Ectodermal cell (in vitro differentiated cells): ENCODE results near the gene KRT33B.

Source experiments
- H3K27ac ChIP-seq: 2 replicates; pipeline ENCODE4 v1.7.0; 2013; ENCODE audit warnings: mild to moderate bottlenecking, low read depth, low read length; ENCODE audit not compliant: insufficient read depth, poor library complexity, severe bottlenecking
- H3K27me3 ChIP-seq: 2 replicates; pipeline ENCODE4 v1.7.0; 2013; ENCODE audit warnings: mild to moderate bottlenecking, low read length; ENCODE audit not compliant: insufficient read depth, control insufficient read depth, poor library complexity, severe bottlenecking
- H3K36me3 ChIP-seq: one replicate; pipeline ENCODE4 v1.7.0; 2013; ENCODE audit warnings: low read length; ENCODE audit not compliant: control insufficient read depth, insufficient read depth
- H3K4me1 ChIP-seq: one replicate; pipeline ENCODE4 v1.7.0; 2013; ENCODE audit warnings: low read length; ENCODE audit not compliant: control insufficient read depth, insufficient read depth
- H3K4me3 ChIP-seq: 2 replicates; pipeline ENCODE4 v1.7.0; 2013; ENCODE audit warnings: low read depth, low read length, control low read depth; ENCODE audit not compliant: insufficient read depth
- H3K9me3 ChIP-seq: 2 replicates; pipeline ENCODE4 v1.7.0; 2013; ENCODE audit warnings: mild to moderate bottlenecking, low read length, moderate library complexity; ENCODE audit not compliant: control insufficient read depth
- WGBS, 2 experiments: methylation state at CpG; one replicate each; pipeline ENCODE4 v1.1.7; 2013; ENCODE audit warnings: missing lambda C conversion rate in 2 of 2; 5-methylcytosine and 5-hydroxymethylcytosine counted together

KRT33B gene

DNA sequence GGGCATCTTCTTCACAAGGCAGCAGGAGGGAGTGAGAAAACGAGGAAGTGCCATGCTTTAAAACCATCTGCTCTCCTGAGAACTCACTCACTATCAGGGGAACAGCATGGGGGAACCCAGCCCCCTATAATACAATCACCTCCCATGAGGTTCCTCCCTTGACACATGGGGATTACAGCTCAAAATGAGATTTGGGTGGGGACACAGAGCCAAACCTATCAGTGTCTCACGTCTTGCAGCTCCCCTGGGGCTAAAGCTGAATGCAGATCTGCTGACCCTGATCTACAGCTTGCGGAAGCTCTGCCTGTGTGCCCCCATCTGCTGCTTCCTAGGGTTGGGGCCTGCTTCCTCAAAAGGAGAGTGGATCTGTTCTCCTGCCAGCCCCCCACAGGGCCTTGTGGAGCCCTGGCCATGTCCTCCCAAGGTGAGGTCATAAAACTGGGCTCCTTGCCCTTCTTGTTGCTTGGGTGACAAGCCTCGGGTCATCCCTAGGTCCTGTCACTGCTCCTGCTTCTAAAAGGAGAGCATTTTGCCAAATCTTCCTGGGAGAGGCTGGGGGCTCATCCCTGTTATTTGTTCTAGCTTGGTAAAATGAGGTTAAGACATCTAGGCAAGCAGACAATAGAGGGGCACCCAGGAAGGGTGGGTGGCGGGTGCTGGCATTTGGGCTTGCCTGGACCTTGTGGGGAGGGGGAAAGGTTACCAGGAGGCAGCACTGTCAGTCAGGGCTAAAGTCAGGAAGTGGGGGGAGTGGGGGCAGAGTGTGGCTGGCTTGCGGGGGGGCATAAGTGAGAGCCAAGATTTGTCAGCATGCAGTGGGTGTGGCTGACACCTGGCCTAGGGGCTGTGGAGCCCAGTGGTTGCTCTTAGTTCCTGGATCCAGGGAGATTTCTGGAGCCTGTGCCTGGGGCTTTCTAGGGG, 35.0 kb downstream of the KRT33B start:
- no peak overlapping the region for H3K27ac ChIP-seq
- WGBS, 2 experiments, result 74 to 79% methylated on average over 6 of the region's 6 CpGs
- no peak overlapping the region for H3K4me3 ChIP-seq
- no peaks in the 10 kb centered on the region for H3K9me3 ChIP-seq
- H3K27me3 ChIP-seq, result no peaks in the 10 kb centered on the region
- no peaks in the 10 kb centered on the region for H3K4me1 ChIP-seq
- no peaks in the 10 kb centered on the region for H3K36me3 ChIP-seq

DNA sequence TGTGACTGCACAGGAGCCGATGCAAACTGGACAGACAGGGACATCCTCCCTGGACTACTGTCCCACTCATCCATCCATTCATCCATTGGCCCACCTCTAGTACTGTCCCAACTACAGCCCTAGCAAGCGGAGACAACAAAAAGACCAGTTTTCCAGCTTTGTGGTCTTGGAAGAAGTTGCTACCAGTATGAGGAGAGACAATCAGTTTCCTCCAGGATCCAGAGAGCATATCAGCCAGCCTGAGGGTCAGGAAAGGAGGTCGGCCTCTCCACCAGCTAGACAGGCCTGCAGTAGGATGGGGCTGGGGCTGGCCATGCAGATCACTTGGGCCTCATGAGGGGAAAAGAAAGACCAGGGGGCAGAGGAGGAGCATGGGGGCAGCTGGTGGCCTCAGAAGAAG, 35.8 kb downstream of the KRT33B start:
- 93 to 97% methylated on average over 3 of the region's 3 CpGs for WGBS, 2 experiments

DNA sequence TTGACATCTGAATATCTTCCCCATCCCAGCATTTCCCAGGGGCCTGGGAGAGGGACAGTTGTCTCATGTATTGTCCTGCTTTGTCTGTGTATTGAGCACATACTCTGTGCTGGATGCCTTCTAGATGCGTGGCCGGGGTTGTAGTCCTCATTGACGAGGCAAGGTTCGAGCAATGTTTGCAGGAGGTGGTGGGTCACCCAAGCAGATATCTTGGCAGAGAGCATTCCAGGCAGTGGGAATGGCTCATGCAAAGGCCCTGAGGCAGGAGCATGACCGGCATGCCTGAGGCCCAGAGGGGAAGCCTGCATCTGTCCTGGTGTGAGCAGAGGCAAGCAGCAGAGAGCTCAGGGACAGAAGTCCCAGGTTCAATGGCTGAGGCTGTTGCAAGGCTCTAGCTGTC, 36.5 kb downstream of the KRT33B start:
- H3K4me3 ChIP-seq, result no peak overlapping the region
- 95 to 96% methylated on average over 5 of the region's 5 CpGs for WGBS, 2 experiments
- H3K36me3 ChIP-seq, result no peaks in the 10 kb centered on the region
- H3K27me3 ChIP-seq, result no peaks in the 10 kb centered on the region
- no peaks in the 10 kb centered on the region for H3K4me1 ChIP-seq
- H3K27ac ChIP-seq, result no peak overlapping the region
- no peaks in the 10 kb centered on the region for H3K9me3 ChIP-seq

More for the DNA sequence above, 35.8 kb downstream of the KRT33B start:
- H3K4me3 ChIP-seq, result no peak overlapping the region
- no peaks in the 10 kb centered on the region for H3K27me3 ChIP-seq
- no peak overlapping the region for H3K27ac ChIP-seq
- H3K36me3 ChIP-seq, result no peaks in the 10 kb centered on the region
- H3K9me3 ChIP-seq, result no peaks in the 10 kb centered on the region
- H3K4me1 ChIP-seq, result no peaks in the 10 kb centered on the region

DNA sequence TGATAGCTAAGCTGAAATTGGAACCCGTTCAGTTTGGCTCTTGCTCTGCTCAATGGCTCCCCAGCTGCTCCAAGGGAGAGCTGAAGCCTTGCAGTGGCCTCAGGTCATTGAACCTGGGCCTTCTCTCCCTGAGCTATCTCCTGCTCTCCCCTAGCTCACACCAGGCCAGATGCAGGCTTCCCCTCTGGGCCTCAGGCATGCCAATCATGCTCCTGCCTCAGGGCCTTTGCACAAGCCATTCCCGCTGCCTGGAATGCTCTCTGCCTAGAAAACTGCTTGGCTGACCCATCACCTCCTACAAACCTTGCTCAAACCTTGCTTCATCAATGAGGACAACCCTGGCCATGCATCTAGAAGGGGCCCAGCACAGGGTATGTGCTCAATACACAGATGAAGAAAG, 37.4 kb downstream of the KRT33B start:
- H3K9me3 ChIP-seq, result no peaks in the 10 kb centered on the region
- no peaks in the 10 kb centered on the region for H3K4me1 ChIP-seq
- no peaks in the 10 kb centered on the region for H3K36me3 ChIP-seq
- WGBS, 2 experiments, result 90 to 93% methylated on average over 2 of the region's 2 CpGs
- no peak overlapping the region for H3K27ac ChIP-seq
- H3K27me3 ChIP-seq, result no peaks in the 10 kb centered on the region
- H3K4me3 ChIP-seq, result no peak overlapping the region

DNA sequence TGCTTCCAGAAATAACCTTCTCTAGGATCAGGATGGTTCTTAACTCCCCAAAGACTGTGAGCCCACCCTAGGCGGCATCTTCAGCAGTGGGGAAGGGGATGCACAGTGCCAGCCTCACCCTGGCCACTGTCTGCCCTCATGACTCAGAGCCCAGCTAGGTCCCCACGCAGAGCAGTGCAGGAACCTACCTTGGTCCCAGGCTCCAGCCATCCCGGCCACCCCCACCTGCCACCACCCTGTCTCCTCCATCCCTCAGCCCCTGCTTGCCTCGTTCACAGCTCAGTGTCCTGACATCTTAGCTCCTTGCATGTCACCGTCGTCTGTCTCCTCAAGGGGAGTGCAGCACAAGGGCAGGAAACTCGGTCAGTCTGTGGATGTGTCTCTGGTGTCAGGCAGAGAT, 38.0 kb downstream of the KRT33B start:
- H3K27me3 ChIP-seq, result no peaks in the 10 kb centered on the region
- H3K9me3 ChIP-seq, result no peaks in the 10 kb centered on the region
- no peak overlapping the region for H3K27ac ChIP-seq
- no peak overlapping the region for H3K4me3 ChIP-seq
- no peaks in the 10 kb centered on the region for H3K4me1 ChIP-seq
- WGBS, 2 experiments, result 86 to 87% methylated on average over 7 of the region's 7 CpGs
- H3K36me3 ChIP-seq, result no peaks in the 10 kb centered on the region

DNA sequence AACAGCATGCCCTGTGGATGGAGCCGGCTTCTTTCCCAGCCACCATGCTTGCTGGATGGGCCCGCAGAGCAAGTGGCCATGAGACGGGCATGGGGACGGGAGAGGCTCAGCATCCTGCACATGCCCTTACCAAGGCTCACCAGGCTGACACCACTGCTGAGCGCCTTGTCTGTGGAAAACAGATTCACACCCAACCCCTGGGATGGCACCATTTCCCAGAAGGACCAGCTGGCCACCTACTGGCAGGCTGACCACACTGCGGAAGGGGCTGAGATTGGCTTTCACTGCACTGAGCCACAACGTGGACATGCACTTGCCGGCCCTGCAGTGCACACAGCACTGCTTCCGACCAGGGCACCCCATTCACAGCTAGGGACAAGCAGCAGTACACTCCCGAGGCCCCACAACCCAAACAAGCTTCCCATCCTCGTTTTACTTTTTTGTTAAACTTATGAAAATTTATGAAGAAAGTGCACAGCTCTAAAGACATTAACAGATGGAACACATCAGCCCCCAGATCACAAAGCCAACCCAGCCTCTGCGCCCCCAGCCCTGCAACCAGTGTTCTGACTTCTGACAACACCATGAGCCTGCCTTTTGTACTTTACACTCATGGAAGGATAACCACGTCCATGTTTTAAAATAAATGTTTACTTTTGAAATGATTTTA, 40.2 kb downstream of the KRT33B start:
- H3K27me3 ChIP-seq, result no peaks in the 10 kb centered on the region
- H3K36me3 ChIP-seq, result no peaks in the 10 kb centered on the region
- 66 to 69% methylated on average over 11 to 13 of the region's 13 CpGs for WGBS, 2 experiments
- no peaks in the 10 kb centered on the region for H3K4me1 ChIP-seq
- H3K4me3 ChIP-seq, result no peak overlapping the region
- H3K27ac ChIP-seq, result no peak overlapping the region
- no peaks in the 10 kb centered on the region for H3K9me3 ChIP-seq

DNA sequence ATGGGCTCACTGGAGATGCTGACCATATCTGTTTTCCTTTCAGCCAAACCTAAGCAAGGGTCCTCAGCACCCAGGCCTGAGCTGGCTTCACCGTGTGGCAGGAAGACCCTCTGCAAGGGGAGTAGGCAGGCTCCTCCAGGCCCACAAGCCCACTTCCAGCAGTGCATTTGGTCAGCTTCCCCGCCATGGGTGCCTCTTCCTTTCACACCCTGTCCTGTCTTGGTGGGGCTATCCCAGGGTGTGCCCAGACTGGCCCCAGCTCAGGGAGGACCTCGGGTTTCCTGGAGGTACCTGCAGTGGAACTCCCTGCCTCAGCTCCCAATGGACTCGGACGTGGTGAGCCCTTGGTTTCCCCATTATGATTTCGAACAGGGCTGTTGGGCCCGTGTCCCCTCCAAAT, 41.4 kb downstream of the KRT33B start:
- H3K4me1 ChIP-seq, result no peaks in the 10 kb centered on the region
- H3K4me3 ChIP-seq, result no peak overlapping the region
- 92 to 94% methylated on average over 7 of the region's 7 CpGs for WGBS, 2 experiments
- H3K27ac ChIP-seq, result no peak overlapping the region
- no peaks in the 10 kb centered on the region for H3K9me3 ChIP-seq
- H3K27me3 ChIP-seq, result no peaks in the 10 kb centered on the region
- H3K36me3 ChIP-seq, result no peaks in the 10 kb centered on the region

DNA sequence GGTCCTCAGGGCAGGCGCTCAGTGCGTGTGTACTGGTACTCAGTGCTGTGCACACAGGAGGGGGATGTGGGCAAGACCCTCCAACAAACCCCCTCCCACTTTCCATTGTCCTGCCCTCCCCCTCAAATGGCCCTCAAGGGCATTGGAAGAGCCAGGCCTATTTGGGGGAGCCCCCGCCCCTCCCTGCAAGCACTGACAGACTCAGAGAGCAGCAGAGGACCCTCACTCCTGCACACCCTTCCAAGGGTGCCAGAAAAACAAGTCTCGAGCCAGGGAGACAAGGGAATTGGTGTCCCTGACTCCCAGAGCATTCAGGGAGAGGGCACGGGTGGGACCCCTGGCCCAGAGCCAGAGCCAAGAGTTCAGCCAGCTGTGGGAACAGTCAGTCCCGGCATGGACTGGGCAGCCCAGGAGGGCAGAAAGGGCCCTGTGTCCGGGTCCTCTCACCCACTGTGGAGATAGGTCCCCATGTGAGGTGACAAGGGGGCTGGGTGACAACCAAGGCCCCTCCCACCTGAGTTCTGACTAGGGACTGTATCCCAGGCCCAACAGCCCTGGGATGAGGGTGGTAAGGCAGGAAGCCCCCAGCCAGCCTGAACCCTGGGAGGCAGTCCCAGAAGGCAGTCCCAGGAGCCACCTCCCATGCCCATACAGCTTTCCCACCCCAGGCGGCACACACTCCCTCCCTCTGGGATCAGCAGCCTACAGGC, 42.0 kb downstream of the KRT33B start:
- no peaks in the 10 kb centered on the region for H3K9me3 ChIP-seq
- H3K4me1 ChIP-seq, result no peaks in the 10 kb centered on the region
- H3K4me3 ChIP-seq, result no peak overlapping the region
- H3K27ac ChIP-seq, result no peak overlapping the region
- 93% methylated on average over 8 of the region's 8 CpGs for WGBS, 2 experiments
- no peaks in the 10 kb centered on the region for H3K27me3 ChIP-seq
- no peaks in the 10 kb centered on the region for H3K36me3 ChIP-seq

DNA sequence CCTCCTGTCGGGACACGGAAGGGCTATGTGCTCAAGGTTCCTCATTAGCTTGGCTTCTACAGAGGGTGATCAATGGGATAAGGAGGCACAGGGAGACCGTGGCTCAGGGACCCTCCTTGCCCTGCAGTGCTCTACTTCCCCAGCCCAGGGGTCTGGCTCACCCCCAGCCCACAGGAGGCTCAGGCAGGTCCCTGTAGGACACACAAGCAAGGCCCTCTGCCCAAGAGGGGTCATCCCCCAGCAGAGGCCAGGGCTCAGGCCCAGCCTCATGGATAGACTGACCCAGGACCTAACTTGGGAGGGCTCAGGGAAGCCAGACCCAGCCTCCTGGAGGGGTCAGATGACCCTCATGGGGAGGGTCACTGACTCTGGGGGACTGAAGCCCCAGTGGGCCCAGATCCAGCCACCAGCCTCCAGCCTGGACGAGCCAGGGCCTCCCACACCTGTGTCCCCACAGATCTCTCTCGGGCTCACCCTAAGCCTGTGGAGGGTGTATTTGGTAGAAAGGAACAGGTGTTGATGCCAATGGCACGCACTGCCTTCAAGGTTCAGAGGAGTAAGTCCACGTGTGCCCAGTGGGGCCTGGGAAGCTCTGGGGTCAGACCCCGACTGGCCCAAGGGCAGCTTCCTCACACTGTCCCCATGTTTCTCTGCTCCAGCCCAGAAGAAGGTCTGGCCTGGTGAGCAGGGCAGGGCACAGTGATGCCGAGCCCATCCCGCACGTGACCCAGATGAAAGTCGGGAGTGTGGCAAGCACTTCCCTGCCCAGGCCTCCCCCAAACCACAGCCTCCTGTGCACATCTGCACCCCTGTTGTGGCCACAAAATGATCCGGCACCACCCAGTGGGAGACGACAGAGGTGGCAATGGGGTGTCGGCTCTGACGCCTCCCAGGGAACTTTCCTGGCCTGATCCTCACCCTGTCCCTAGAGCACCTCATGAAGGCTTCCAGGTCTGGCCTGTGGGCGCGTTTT, 43.2 kb downstream of the KRT33B start:
- 90 to 92% methylated on average over 18 of the region's 18 CpGs for WGBS, 2 experiments
- Histone ChIP-seq H3K36me3 (no peaks in the 10 kb centered on the region), H3K27ac (no peak overlapping the region), H3K27me3 (no peaks in the 10 kb centered on the region), H3K4me3 (no peak overlapping the region), H3K4me1 (no peaks in the 10 kb centered on the region), H3K9me3 (no peaks in the 10 kb centered on the region)
